ENCODE results near the gene FILIP1L.

FILIP1L gene

GRCh38 chr3:100084100-100084806, 30.0 kb downstream of the FILIP1L start:
- peak in 2 of 3 donors; percentile 55 to 70 for DNase-seq
- Histone ChIP-seq H3K4me1 (ENCODE audit: control extremely low read depth in 1 of 4, control insufficient read depth in 4 of 4, insufficient read depth in 4 of 4, low read length in 3 of 4) (peaks cover 0 to 29% (median 8%) of the 10 kb centered on the region in 4 experiments), H3K27me3 (replicated peaks in 2 of 5; ENCODE audit: control insufficient read depth in 4 of 5, insufficient read depth in 5 of 5, low read length in 4 of 5) (no peaks in the 10 kb centered on the region), H3K9me3 (ENCODE audit: control extremely low read depth in 1 of 5, control insufficient read depth in 4 of 5, insufficient read depth in 2 of 5, low read depth in 1 of 5, low read length in 4 of 5) (no peaks in the 10 kb centered on the region), H3K36me3 (ENCODE audit: control insufficient read depth in 4 of 4, insufficient read depth in 4 of 4, low read length in 3 of 4) (peaks cover 0 to 3% (median 0%) of the 10 kb centered on the region in 4 experiments), H3K4me3 (ENCODE audit: control insufficient read depth in 1 of 7, extremely low read depth in 1 of 7, insufficient read depth in 4 of 7, low read depth in 2 of 7, low read length in 6 of 7) (no peak overlapping the region), H3K27ac (ENCODE audit: insufficient read depth in 1 of 2, low read depth in 1 of 2, low read length in 2 of 2, poor library complexity in 1 of 2, severe bottlenecking in 2 of 2) (no peak overlapping the region)
- POLR2A ChIA-PET, result no interaction called here
- 17% methylated on average over 1 of the region's 7 CpGs for WGBS (ENCODE audit: insufficient coverage)
- CTCF ChIA-PET, result interaction anchor here (0.9 to 2.2 kb wide), 4 partner anchors 10 to 90 kb away, joined by 3 to 13 read pairs (median 5); no protein-coding TSS in a partner anchor

- no peak overlapping the region for H3K27ac ChIP-seq (ENCODE audit: insufficient read depth in 1 of 2, low read depth in 1 of 2, low read length in 2 of 2, poor library complexity in 1 of 2, severe bottlenecking in 2 of 2)
- 98% methylated on average over 6 of the region's 6 CpGs for WGBS (ENCODE audit: insufficient coverage)
- ChIA-PET POLR2A (no interaction called here), CTCF (interaction anchor here (1.5 to 2.2 kb wide), 3 partner anchors 9 to 171 kb away, joined by 4 to 13 read pairs (median 7); no protein-coding TSS in a partner anchor)
- DNase-seq, result no peak
- H3K27me3 ChIP-seq (replicated peaks in 2 of 5; ENCODE audit: control insufficient read depth in 4 of 5, insufficient read depth in 5 of 5, low read length in 4 of 5), result no peaks in the 10 kb centered on the region
- peaks cover 0 to 3% (median 0%) of the 10 kb centered on the region in 4 experiments for H3K36me3 ChIP-seq (ENCODE audit: control insufficient read depth in 4 of 4, insufficient read depth in 4 of 4, low read length in 3 of 4)
- H3K4me1 ChIP-seq (ENCODE audit: control extremely low read depth in 1 of 4, control insufficient read depth in 4 of 4, insufficient read depth in 4 of 4, low read length in 3 of 4), result peaks cover 0 to 29% (median 8%) of the 10 kb centered on the region in 4 experiments
- no peaks in the 10 kb centered on the region for H3K9me3 ChIP-seq (ENCODE audit: control extremely low read depth in 1 of 5, control insufficient read depth in 4 of 5, insufficient read depth in 2 of 5, low read depth in 1 of 5, low read length in 4 of 5)
- H3K4me3 ChIP-seq (ENCODE audit: control insufficient read depth in 1 of 7, extremely low read depth in 1 of 7, insufficient read depth in 4 of 7, low read depth in 2 of 7, low read length in 6 of 7), result no peak overlapping the region
These were observed 31.1 kb downstream of the FILIP1L start for GRCh38 chr3:100083209-100083608.

DNA sequence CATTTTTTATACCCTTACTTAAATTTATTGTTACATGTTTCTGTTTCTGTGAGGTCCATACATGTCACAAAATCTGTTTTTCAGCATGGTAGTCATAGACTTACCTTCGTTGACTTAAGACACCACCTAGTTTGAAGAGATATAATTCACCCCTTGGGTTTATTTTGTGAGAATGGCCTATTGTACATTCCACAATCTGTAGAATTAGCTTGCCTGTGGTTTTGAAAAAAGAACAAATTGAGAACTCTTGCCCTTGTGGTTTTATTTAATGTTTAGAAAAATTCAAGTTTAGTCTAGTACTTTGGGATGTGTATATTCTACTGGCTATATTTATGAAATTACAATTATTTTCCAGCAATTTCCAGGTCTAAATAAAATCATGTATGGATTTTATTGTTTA, 31.6 kb downstream of the FILIP1L start:
- ChIA-PET CTCF (interaction anchor here (0.6 to 1.5 kb wide), 3 partner anchors 14 to 1396 kb away, joined by 3 to 4 read pairs (median 4); no protein-coding TSS in a partner anchor), POLR2A (no interaction called here)
- Histone ChIP-seq H3K27me3 (replicated peaks in 2 of 5; ENCODE audit: control insufficient read depth in 4 of 5, insufficient read depth in 5 of 5, low read length in 4 of 5) (no peaks in the 10 kb centered on the region), H3K36me3 (ENCODE audit: control insufficient read depth in 4 of 4, insufficient read depth in 4 of 4, low read length in 3 of 4) (peaks cover 0 to 3% (median 0%) of the 10 kb centered on the region in 4 experiments), H3K27ac (ENCODE audit: insufficient read depth in 1 of 2, low read depth in 1 of 2, low read length in 2 of 2, poor library complexity in 1 of 2, severe bottlenecking in 2 of 2) (no peak overlapping the region), H3K4me1 (ENCODE audit: control extremely low read depth in 1 of 4, control insufficient read depth in 4 of 4, insufficient read depth in 4 of 4, low read length in 3 of 4) (peaks cover 0 to 29% (median 8%) of the 10 kb centered on the region in 4 experiments), H3K9me3 (ENCODE audit: control extremely low read depth in 1 of 5, control insufficient read depth in 4 of 5, insufficient read depth in 2 of 5, low read depth in 1 of 5, low read length in 4 of 5) (no peaks in the 10 kb centered on the region), H3K4me3 (ENCODE audit: control insufficient read depth in 1 of 7, extremely low read depth in 1 of 7, insufficient read depth in 4 of 7, low read depth in 2 of 7, low read length in 6 of 7) (no peak overlapping the region)
- no CpG with 5 or more reads among the region's 1 CpG for WGBS (ENCODE audit: insufficient coverage)
- DNase-seq, result no peak

GRCh38 chr3:100081986-100082692, 32.2 kb downstream of the FILIP1L start:
- DNase-seq, result no peak
- no peak overlapping the region for H3K4me3 ChIP-seq (ENCODE audit: control insufficient read depth in 1 of 7, extremely low read depth in 1 of 7, insufficient read depth in 4 of 7, low read depth in 2 of 7, low read length in 6 of 7)
- POLR2A ChIA-PET, result no interaction called here
- H3K27ac ChIP-seq (ENCODE audit: insufficient read depth in 1 of 2, low read depth in 1 of 2, low read length in 2 of 2, poor library complexity in 1 of 2, severe bottlenecking in 2 of 2), result no peak overlapping the region
- peaks cover 0 to 31% (median 8%) of the 10 kb centered on the region in 4 experiments for H3K4me1 ChIP-seq (ENCODE audit: control extremely low read depth in 1 of 4, control insufficient read depth in 4 of 4, insufficient read depth in 4 of 4, low read length in 3 of 4)
- no peaks in the 10 kb centered on the region for H3K27me3 ChIP-seq (replicated peaks in 2 of 5; ENCODE audit: control insufficient read depth in 4 of 5, insufficient read depth in 5 of 5, low read length in 4 of 5)
- H3K9me3 ChIP-seq (ENCODE audit: control extremely low read depth in 1 of 5, control insufficient read depth in 4 of 5, insufficient read depth in 2 of 5, low read depth in 1 of 5, low read length in 4 of 5), result no peaks in the 10 kb centered on the region
- 67% methylated on average over 1 of the region's 2 CpGs for WGBS (ENCODE audit: insufficient coverage)
- CTCF ChIA-PET, result interaction anchor here (0.6 to 1.5 kb wide), 3 partner anchors 13 to 1397 kb away, joined by 3 to 4 read pairs (median 4); no protein-coding TSS in a partner anchor
- H3K36me3 ChIP-seq (ENCODE audit: control insufficient read depth in 4 of 4, insufficient read depth in 4 of 4, low read length in 3 of 4), result peaks cover 0 to 3% (median 0%) of the 10 kb centered on the region in 4 experiments

DNA sequence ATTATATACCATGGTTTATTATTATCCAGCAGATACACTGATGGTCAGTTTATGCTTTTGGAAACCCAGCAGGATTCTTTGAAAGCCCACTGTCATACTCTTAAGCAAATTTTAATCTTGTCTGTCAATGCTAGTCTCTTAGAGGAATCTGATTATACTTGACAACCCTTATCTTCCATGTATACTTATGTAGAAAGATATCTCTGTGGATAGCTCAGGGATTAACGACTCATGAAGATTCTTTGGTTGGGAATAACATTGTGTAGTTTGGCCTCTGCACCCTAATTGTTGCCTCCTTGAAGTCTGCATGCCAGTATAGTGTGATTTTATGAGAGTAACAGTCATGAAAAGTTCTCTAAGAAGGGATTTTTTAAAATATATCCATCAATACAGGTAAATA, 33.0 kb downstream of the FILIP1L start:
- no peak overlapping the region for H3K4me3 ChIP-seq (ENCODE audit: control insufficient read depth in 1 of 7, extremely low read depth in 1 of 7, insufficient read depth in 4 of 7, low read depth in 2 of 7, low read length in 6 of 7)
- no peaks in the 10 kb centered on the region for H3K27me3 ChIP-seq (replicated peaks in 2 of 5; ENCODE audit: control insufficient read depth in 4 of 5, insufficient read depth in 5 of 5, low read length in 4 of 5)
- no peak for DNase-seq
- peaks cover 0 to 3% (median 0%) of the 10 kb centered on the region in 4 experiments for H3K36me3 ChIP-seq (ENCODE audit: control insufficient read depth in 4 of 4, insufficient read depth in 4 of 4, low read length in 3 of 4)
- ChIA-PET POLR2A (no interaction called here), CTCF (no interaction called here)
- no peaks in the 10 kb centered on the region for H3K9me3 ChIP-seq (ENCODE audit: control extremely low read depth in 1 of 5, control insufficient read depth in 4 of 5, insufficient read depth in 2 of 5, low read depth in 1 of 5, low read length in 4 of 5)
- no CpG with 5 or more reads among the region's 1 CpG for WGBS (ENCODE audit: insufficient coverage)
- H3K27ac ChIP-seq (ENCODE audit: insufficient read depth in 1 of 2, low read depth in 1 of 2, low read length in 2 of 2, poor library complexity in 1 of 2, severe bottlenecking in 2 of 2), result no peak overlapping the region
- H3K4me1 ChIP-seq (ENCODE audit: control extremely low read depth in 1 of 4, control insufficient read depth in 4 of 4, insufficient read depth in 4 of 4, low read length in 3 of 4), result peaks cover 0 to 39% (median 8%) of the 10 kb centered on the region in 4 experiments

GRCh38 chr3:100080573-100080972, 33.7 kb downstream of the FILIP1L start:
- H3K36me3 ChIP-seq (ENCODE audit: control insufficient read depth in 4 of 4, insufficient read depth in 4 of 4, low read length in 3 of 4), result peaks cover 0 to 3% (median 0%) of the 10 kb centered on the region in 4 experiments
- no peak overlapping the region for H3K4me3 ChIP-seq (ENCODE audit: control insufficient read depth in 1 of 7, extremely low read depth in 1 of 7, insufficient read depth in 4 of 7, low read depth in 2 of 7, low read length in 6 of 7)
- no peak overlapping the region for H3K27ac ChIP-seq (ENCODE audit: insufficient read depth in 1 of 2, low read depth in 1 of 2, low read length in 2 of 2, poor library complexity in 1 of 2, severe bottlenecking in 2 of 2)
- no peak for DNase-seq
- 100% methylated on average over 1 of the region's 2 CpGs for WGBS (ENCODE audit: insufficient coverage)
- POLR2A ChIA-PET, result interaction anchor here (0.9 kb wide), 1 partner anchor 14 kb away, joined by 3 read pairs; no protein-coding TSS in a partner anchor
- CTCF ChIA-PET, result interaction anchor here (1.0 kb wide), 1 partner anchor 180 kb away, joined by 3 read pairs; the partner anchor contains the start of gene TBC1D23
- H3K4me1 ChIP-seq (ENCODE audit: control extremely low read depth in 1 of 4, control insufficient read depth in 4 of 4, insufficient read depth in 4 of 4, low read length in 3 of 4), result peaks cover 0 to 42% (median 8%) of the 10 kb centered on the region in 4 experiments
- H3K9me3 ChIP-seq (ENCODE audit: control extremely low read depth in 1 of 5, control insufficient read depth in 4 of 5, insufficient read depth in 2 of 5, low read depth in 1 of 5, low read length in 4 of 5), result no peaks in the 10 kb centered on the region
- no peaks in the 10 kb centered on the region for H3K27me3 ChIP-seq (replicated peaks in 2 of 5; ENCODE audit: control insufficient read depth in 4 of 5, insufficient read depth in 5 of 5, low read length in 4 of 5)

All from common myeloid progenitor, CD34-positive (primary cell).